ENCODE results near the gene CADM1.

CADM1 gene

GRCh38 chr11:115183136-115183535 lies 321.1 kb downstream of the CADM1 start:
- Histone ChIP-seq H3K4me1 (ENCODE audit: control insufficient read depth, insufficient read depth, low read length) (no peaks in the 10 kb centered on the region), H3K36me3 (ENCODE audit: control insufficient read depth, insufficient read depth, low read length, severe bottlenecking) (no peaks in the 10 kb centered on the region), H3K9me3 (ENCODE audit: control insufficient read depth, low read length) (no peaks in the 10 kb centered on the region), H3K27me3 (replicated peaks; ENCODE audit: control insufficient read depth, insufficient read depth, low read length) (peaks cover 23% of the 10 kb centered on the region), H3K4me3 (ENCODE audit: low read length) (no peak overlapping the region), H3K9ac (ENCODE audit: low read length) (no peak overlapping the region)
- no peak for DNase-seq (ENCODE audit: low read depth)

DNA sequence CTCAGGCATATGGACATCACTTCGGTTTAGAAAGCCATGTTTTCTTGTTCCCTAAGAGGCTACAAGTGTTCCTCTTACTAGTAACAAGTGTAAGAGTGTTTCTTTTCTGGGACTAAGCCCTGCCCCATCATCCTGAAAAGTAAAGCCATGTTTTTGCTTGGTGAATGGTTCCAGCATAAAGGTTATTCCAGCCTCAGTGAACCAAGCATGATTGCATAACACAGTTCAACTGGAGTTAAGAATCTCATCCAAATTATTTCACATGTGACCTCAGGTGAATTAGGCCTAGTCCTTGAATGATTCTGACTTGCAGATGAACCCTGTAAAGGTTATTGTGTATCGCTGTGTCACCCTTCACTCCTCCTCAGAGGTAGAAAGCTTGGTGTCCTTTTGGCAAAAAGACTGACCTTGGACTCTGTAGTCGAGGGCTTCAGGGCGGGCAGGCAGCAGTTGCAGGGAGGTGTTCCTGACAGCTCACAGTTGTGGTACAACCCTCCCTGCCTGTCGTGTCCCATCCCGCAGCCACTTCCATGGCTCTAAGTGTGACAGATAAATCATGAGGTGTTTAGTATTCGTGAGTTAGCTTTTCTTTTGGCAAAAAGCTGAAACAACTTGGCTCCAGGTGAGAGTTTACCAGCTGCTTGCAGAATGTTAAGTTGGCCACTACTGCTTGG lies 321.8 kb downstream of the CADM1 start:
- H3K4me1 ChIP-seq (ENCODE audit: control insufficient read depth, insufficient read depth, low read length), result no peaks in the 10 kb centered on the region
- no peaks in the 10 kb centered on the region for H3K36me3 ChIP-seq (ENCODE audit: control insufficient read depth, insufficient read depth, low read length, severe bottlenecking)
- DNase-seq (ENCODE audit: low read depth), result no peak

DNA sequence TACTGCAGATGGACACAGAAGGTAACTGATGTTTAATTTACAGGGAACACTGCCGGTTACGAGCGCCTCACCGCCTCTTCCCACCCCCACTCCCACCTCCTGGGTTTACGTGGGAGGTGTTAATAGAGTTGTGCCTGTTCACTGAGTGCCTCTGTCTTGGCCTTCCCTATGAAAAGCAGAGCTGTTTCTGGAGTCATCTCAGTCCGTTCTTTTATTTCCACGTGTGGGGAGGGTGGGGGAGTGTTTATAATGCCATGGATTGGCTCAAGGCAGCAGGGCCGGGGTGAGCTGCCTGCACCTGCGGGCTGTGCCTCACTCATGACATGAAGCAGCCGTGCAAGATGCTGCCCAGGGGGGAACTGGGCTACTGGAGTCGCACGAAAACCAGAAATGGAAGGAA lies 322.7 kb downstream of the CADM1 start:
- H3K9me3 ChIP-seq (ENCODE audit: control insufficient read depth, low read length), result no peaks in the 10 kb centered on the region
- H3K4me1 ChIP-seq (ENCODE audit: control insufficient read depth, insufficient read depth, low read length), result no peaks in the 10 kb centered on the region
- no peaks in the 10 kb centered on the region for H3K36me3 ChIP-seq (ENCODE audit: control insufficient read depth, insufficient read depth, low read length, severe bottlenecking)
- DNase-seq (ENCODE audit: low read depth), result no peak
- H3K9ac ChIP-seq (ENCODE audit: low read length), result no peak overlapping the region
- H3K27me3 ChIP-seq (replicated peaks; ENCODE audit: control insufficient read depth, insufficient read depth, low read length), result peaks cover 25% of the 10 kb centered on the region
- no peak overlapping the region for H3K4me3 ChIP-seq (ENCODE audit: low read length)

More for the DNA sequence above, 321.8 kb downstream of the CADM1 start:
- no peaks in the 10 kb centered on the region for H3K9me3 ChIP-seq (ENCODE audit: control insufficient read depth, low read length)
- no peak overlapping the region for H3K4me3 ChIP-seq (ENCODE audit: low read length)
- no peak overlapping the region for H3K9ac ChIP-seq (ENCODE audit: low read length)
- peaks cover 25% of the 10 kb centered on the region for H3K27me3 ChIP-seq (replicated peaks; ENCODE audit: control insufficient read depth, insufficient read depth, low read length)

- H3K4me1 ChIP-seq (ENCODE audit: control insufficient read depth, insufficient read depth, low read length), result no peaks in the 10 kb centered on the region
- H3K9me3 ChIP-seq (ENCODE audit: control insufficient read depth, low read length), result no peaks in the 10 kb centered on the region
- peaks cover 25% of the 10 kb centered on the region for H3K27me3 ChIP-seq (replicated peaks; ENCODE audit: control insufficient read depth, insufficient read depth, low read length)
- DNase-seq (ENCODE audit: low read depth), result no peak
- H3K4me3 ChIP-seq (ENCODE audit: low read length), result no peak overlapping the region
- H3K36me3 ChIP-seq (ENCODE audit: control insufficient read depth, insufficient read depth, low read length, severe bottlenecking), result no peaks in the 10 kb centered on the region
- H3K9ac ChIP-seq (ENCODE audit: low read length), result no peak overlapping the region
These were observed 323.9 kb downstream of the CADM1 start for GRCh38 chr11:115180272-115180671.

GRCh38 chr11:115179636-115180035 lies 324.6 kb downstream of the CADM1 start:
- no peaks in the 10 kb centered on the region for H3K36me3 ChIP-seq (ENCODE audit: control insufficient read depth, insufficient read depth, low read length, severe bottlenecking)
- H3K9ac ChIP-seq (ENCODE audit: low read length), result no peak overlapping the region
- H3K9me3 ChIP-seq (ENCODE audit: control insufficient read depth, low read length), result no peaks in the 10 kb centered on the region
- no peak overlapping the region for H3K4me3 ChIP-seq (ENCODE audit: low read length)
- H3K27me3 ChIP-seq (replicated peaks; ENCODE audit: control insufficient read depth, insufficient read depth, low read length), result peaks cover 25% of the 10 kb centered on the region
- no peaks in the 10 kb centered on the region for H3K4me1 ChIP-seq (ENCODE audit: control insufficient read depth, insufficient read depth, low read length)
- DNase-seq (ENCODE audit: low read depth), result no peak

GRCh38 chr11:115178705-115179104 lies 325.5 kb downstream of the CADM1 start:
- DNase-seq (ENCODE audit: low read depth), result no peak
- no peaks in the 10 kb centered on the region for H3K4me1 ChIP-seq (ENCODE audit: control insufficient read depth, insufficient read depth, low read length)
- H3K4me3 ChIP-seq (ENCODE audit: low read length), result no peak overlapping the region
- H3K27me3 ChIP-seq (replicated peaks; ENCODE audit: control insufficient read depth, insufficient read depth, low read length), result peaks cover 25% of the 10 kb centered on the region
- no peaks in the 10 kb centered on the region for H3K36me3 ChIP-seq (ENCODE audit: control insufficient read depth, insufficient read depth, low read length, severe bottlenecking)
- no peaks in the 10 kb centered on the region for H3K9me3 ChIP-seq (ENCODE audit: control insufficient read depth, low read length)
- no peak overlapping the region for H3K9ac ChIP-seq (ENCODE audit: low read length)

- no peak overlapping the region for H3K9ac ChIP-seq (ENCODE audit: low read length)
- DNase-seq (ENCODE audit: low read depth), result no peak
- H3K36me3 ChIP-seq (ENCODE audit: control insufficient read depth, insufficient read depth, low read length, severe bottlenecking), result no peaks in the 10 kb centered on the region
- H3K9me3 ChIP-seq (ENCODE audit: control insufficient read depth, low read length), result no peaks in the 10 kb centered on the region
- peaks cover 13% of the 10 kb centered on the region for H3K27me3 ChIP-seq (replicated peaks; ENCODE audit: control insufficient read depth, insufficient read depth, low read length)
- no peak overlapping the region for H3K4me3 ChIP-seq (ENCODE audit: low read length)
- H3K4me1 ChIP-seq (ENCODE audit: control insufficient read depth, insufficient read depth, low read length), result peaks cover under 1% of the 10 kb centered on the region
These were observed 331.1 kb downstream of the CADM1 start for GRCh38 chr11:115173136-115173535.

DNA sequence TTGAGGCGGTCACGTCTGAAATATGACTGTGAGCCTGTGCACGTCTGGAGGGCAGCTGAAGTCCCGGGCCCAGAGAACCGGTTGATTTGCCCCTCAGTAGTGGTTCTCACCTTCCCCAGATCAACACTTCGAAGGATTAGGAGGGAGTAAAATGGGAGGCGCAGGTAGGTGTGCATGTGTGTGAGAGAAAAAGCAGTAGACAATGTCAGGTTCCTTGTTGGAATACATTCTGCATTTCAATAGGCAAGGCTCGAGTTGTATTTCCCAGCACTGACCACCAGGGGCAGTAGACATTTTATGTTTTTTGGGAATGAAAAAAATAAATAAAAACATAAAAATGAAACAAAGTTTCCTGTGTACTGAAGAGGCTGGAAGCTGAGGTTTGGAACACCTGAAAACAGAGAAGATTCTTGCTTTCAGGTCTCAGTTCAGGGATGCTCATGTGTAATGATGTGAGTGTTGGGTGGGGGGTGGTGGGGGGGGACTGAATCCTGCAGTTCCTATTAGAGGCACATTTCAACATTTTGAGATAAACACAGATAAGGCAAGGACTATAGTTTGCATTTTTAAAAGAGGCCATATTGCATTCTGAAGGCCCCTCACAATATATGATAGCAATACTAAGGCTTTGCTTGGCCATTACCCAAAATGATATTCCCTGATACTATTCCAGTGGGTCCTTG lies 333.9 kb downstream of the CADM1 start:
- Histone ChIP-seq H3K4me3 (ENCODE audit: low read length) (no peak overlapping the region), H3K9me3 (ENCODE audit: control insufficient read depth, low read length) (no peaks in the 10 kb centered on the region), H3K27me3 (replicated peaks; ENCODE audit: control insufficient read depth, insufficient read depth, low read length) (peaks cover 19% of the 10 kb centered on the region), H3K36me3 (ENCODE audit: control insufficient read depth, insufficient read depth, low read length, severe bottlenecking) (no peaks in the 10 kb centered on the region), H3K9ac (ENCODE audit: low read length) (no peak overlapping the region), H3K4me1 (ENCODE audit: control insufficient read depth, insufficient read depth, low read length) (peaks cover 6% of the 10 kb centered on the region)
- peak; percentile 56 for DNase-seq (ENCODE audit: low read depth)

DNA sequence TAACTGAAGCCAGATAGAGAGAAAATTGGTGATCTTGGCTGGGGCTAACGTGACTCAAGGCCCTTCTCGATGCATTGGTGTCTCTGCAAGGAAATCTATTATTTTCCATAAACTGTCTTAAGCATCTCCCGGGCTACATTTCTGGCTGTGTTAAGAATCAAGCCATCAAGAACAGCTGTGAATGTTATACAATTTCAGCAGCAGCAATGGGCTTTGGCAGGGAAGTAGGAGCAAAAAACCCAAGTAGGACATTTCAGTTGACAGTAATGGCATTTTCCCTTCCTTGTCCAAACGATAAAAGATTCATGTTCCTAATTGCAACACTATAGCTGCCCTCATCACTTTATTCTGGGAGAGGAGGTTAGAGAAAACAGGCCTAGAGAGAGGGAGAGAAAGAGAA lies 335.0 kb downstream of the CADM1 start:
- H3K4me3 ChIP-seq (ENCODE audit: low read length), result no peak overlapping the region

DNA sequence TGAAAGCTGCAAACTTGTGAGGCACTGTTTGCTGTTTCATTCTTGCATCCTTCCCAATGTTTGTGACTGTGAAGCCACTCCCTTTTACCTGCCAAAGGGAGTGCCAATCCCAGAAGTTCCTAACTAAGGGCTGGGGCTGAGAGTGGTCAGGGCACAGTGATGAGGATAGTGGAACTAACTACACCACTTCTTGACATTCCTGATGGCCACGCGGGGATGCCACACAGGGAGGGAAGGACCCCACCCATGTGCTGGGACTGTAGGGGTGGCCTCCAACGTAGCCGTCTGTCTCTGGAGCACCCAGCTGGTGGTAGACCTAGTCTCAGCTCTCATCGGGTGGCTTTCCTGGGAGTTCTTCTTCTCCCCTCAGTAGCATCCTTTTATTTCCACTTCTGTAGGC lies 335.5 kb downstream of the CADM1 start:
- peaks cover 24% of the 10 kb centered on the region for H3K27me3 ChIP-seq (replicated peaks; ENCODE audit: control insufficient read depth, insufficient read depth, low read length)
- no peak overlapping the region for H3K9ac ChIP-seq (ENCODE audit: low read length)
- H3K9me3 ChIP-seq (ENCODE audit: control insufficient read depth, low read length), result no peaks in the 10 kb centered on the region
- peaks cover 6% of the 10 kb centered on the region for H3K4me1 ChIP-seq (ENCODE audit: control insufficient read depth, insufficient read depth, low read length)
- H3K4me3 ChIP-seq (ENCODE audit: low read length), result no peak overlapping the region
- H3K36me3 ChIP-seq (ENCODE audit: control insufficient read depth, insufficient read depth, low read length, severe bottlenecking), result no peaks in the 10 kb centered on the region
- no peak for DNase-seq (ENCODE audit: low read depth)

More for the DNA sequence above, 335.0 kb downstream of the CADM1 start:
- H3K4me1 ChIP-seq (ENCODE audit: control insufficient read depth, insufficient read depth, low read length), result peaks cover 6% of the 10 kb centered on the region
- no peak for DNase-seq (ENCODE audit: low read depth)
- H3K36me3 ChIP-seq (ENCODE audit: control insufficient read depth, insufficient read depth, low read length, severe bottlenecking), result no peaks in the 10 kb centered on the region
- peaks cover 23% of the 10 kb centered on the region for H3K27me3 ChIP-seq (replicated peaks; ENCODE audit: control insufficient read depth, insufficient read depth, low read length)
- H3K9ac ChIP-seq (ENCODE audit: low read length), result no peak overlapping the region
- H3K9me3 ChIP-seq (ENCODE audit: control insufficient read depth, low read length), result no peaks in the 10 kb centered on the region

DNA sequence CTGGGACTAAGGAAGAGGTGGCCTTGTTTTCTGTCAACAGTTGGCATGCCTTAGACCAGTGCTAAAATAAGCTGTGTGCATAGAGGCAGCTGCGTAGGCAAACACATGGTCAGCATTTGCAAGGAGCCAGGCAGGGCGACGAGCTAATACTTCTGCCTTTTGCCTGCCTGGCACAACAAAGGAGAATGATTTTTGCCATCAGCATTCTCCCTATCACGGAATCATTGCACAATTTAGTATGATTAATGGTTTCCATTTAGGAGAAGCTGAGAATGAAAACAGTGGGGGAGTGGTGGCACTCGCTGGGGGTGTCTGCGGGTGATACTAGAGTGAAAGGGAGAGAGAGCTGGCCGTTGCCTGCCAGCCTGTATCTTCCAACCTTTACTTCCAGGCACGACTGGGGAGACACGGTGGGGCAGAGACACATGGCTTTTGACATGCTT lies 336.0 kb downstream of the CADM1 start:
- H3K4me3 ChIP-seq (ENCODE audit: low read length), result no peak overlapping the region
- H3K9ac ChIP-seq (ENCODE audit: low read length), result no peak overlapping the region
- no peaks in the 10 kb centered on the region for H3K9me3 ChIP-seq (ENCODE audit: control insufficient read depth, low read length)
- peaks cover 6% of the 10 kb centered on the region for H3K4me1 ChIP-seq (ENCODE audit: control insufficient read depth, insufficient read depth, low read length)
- DNase-seq (ENCODE audit: low read depth), result peak; percentile 0
- peaks cover 29% of the 10 kb centered on the region for H3K27me3 ChIP-seq (replicated peaks; ENCODE audit: control insufficient read depth, insufficient read depth, low read length)
- H3K36me3 ChIP-seq (ENCODE audit: control insufficient read depth, insufficient read depth, low read length, severe bottlenecking), result no peaks in the 10 kb centered on the region

Data from adipocyte (in vitro differentiated cells).